Measurements from ENCODE around the gene MYO5A.

DNA sequence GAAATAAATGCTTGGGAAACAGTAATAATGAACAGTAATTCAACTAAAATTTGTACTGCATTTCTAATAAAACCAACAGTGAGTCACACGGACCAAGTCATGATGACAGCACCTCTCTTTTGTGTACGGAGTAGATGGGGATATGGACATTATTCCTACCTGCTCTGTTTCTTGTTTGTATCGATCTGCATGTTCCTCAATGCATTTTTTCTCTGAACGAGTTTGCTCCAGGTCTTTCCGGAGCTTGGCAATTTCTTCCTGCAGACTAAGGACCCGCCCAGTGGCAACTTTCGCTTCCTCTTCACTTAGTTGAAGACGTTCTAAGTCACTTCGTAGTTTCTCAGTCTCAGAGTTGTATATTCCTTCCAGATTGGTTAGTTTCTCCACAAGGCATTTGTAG is 158.7 kb downstream of the MYO5A start:
- TF ChIP-seq, protein P1, sequence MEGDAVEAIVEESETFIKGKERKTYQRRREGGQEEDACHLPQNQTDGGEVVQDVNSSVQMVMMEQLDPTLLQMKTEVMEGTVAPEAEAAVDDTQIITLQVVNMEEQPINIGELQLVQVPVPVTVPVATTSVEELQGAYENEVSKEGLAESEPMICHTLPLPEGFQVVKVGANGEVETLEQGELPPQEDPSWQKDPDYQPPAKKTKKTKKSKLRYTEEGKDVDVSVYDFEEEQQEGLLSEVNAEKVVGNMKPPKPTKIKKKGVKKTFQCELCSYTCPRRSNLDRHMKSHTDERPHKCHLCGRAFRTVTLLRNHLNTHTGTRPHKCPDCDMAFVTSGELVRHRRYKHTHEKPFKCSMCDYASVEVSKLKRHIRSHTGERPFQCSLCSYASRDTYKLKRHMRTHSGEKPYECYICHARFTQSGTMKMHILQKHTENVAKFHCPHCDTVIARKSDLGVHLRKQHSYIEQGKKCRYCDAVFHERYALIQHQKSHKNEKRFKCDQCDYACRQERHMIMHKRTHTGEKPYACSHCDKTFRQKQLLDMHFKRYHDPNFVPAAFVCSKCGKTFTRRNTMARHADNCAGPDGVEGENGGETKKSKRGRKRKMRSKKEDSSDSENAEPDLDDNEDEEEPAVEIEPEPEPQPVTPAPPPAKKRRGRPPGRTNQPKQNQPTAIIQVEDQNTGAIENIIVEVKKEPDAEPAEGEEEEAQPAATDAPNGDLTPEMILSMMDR (IDR thresholded peaks at IDR 0.05) = no peak
- TF ChIP-seq EP300 (IDR thresholded peaks at IDR 0.05) = no peak
- no peak for TF ChIP-seq POLR2AphosphoS5 (IDR thresholded peaks at IDR 0.05)
- no peak for TF ChIP-seq POLR2A (IDR thresholded peaks at IDR 0.05)
